ENCODE results near the gene PROM1. TPM values are rescaled to one million over a fixed set of nuclear protein-coding genes. Genes with fewer than 3 reads are reported as not detected.

Gene PROM1
- total RNA-seq, 1 experiment from 2014 or later = 17.7 TPM

- Histone ChIP-seq H3K27ac (ENCODE audit: low read depth, low read length) (no peak overlapping the region), H3K27me3 (ENCODE audit: insufficient read depth, low read length) (no peaks in the 10 kb centered on the region), H3K9me2 (ENCODE audit: insufficient read depth) (no peaks in the 10 kb centered on the region), H2AFZ (ENCODE audit: low read depth, low read length, poor library complexity, severe bottlenecking) (no peak overlapping the region), H3K4me2 (ENCODE audit: low read length) (no peak overlapping the region), H3K4me3 (replicated peaks in 1 of 2; ENCODE audit: low read depth in 1 of 2, low read length in 2 of 2) (no peak overlapping the region), H3K79me2 (ENCODE audit: insufficient read depth, low read length) (no peaks in the 10 kb centered on the region), H3K9ac (ENCODE audit: low read length) (no peak overlapping the region), H3K4me1 (ENCODE audit: control insufficient read depth in 1 of 2, insufficient read depth in 2 of 2, low read length in 2 of 2) (peaks cover 0 to 3% of the 10 kb centered on the region in 2 experiments; a peak in 1 of 4 replicates), H3K9me3 (ENCODE audit: control insufficient read depth in 1 of 2, insufficient read depth in 1 of 2, low read depth in 1 of 2, low read length in 2 of 2) (no peaks in the 10 kb centered on the region), H3K36me3 (ENCODE audit: control insufficient read depth in 1 of 2, insufficient read depth in 2 of 2, low read length in 2 of 2) (no peaks in the 10 kb centered on the region), H4K20me1 (ENCODE audit: insufficient read depth) (no peaks in the 10 kb centered on the region)
- no peak for DNase-seq (ENCODE audit: low read depth, low spot score)
- TF ChIP-seq ZFX (IDR thresholded peaks at IDR 0.05) (no peak), ELF1 (IDR thresholded peaks at IDR 0.05; ENCODE audit: borderline replicate concordance, low read depth) (no peak), REST (IDR thresholded peaks at IDR 0.05; ENCODE audit: low read depth) (no peak), SIN3A (IDR thresholded peaks at IDR 0.05; ENCODE audit: low read depth) (no peak), YY1 (IDR thresholded peaks at IDR 0.05; ENCODE audit: extremely low read depth, insufficient replicate concordance, low read depth, low read length) (no peak), POLR2A (IDR thresholded peaks at IDR 0.05; ENCODE audit: borderline replicate concordance, extremely low read depth, insufficient read depth, insufficient read length) (no peak), EZH2phosphoT487 (IDR thresholded peaks at IDR 0.05; ENCODE audit: borderline replicate concordance) (no peak)
- RAD21 ChIA-PET (ENCODE audit: low non-redundant PET in 1 of 2, low total read pairs in 2 of 2, uncharacterized antibody in 2 of 2, unreplicated experiment in 2 of 2) = no interaction called here
- CTCF ChIA-PET = no interaction called here
- POLR2A ChIA-PET = no interaction called here
- ATAC-seq = no peak
- intact Hi-C loops (cut with micrococcal nuclease) = no loop called here
- no TSS peak for BruUV-seq (replicated peaks)
Observed at GRCh38 chr4:15944895-15945294, 138.9 kb downstream of the PROM1 start.

Measured in HCT116 (cell line).